CD14-positive monocyte (primary cell): ENCODE results near the gene KLHL42. TPM values are rescaled to one million over a fixed set of nuclear protein-coding genes. Genes with fewer than 3 reads are reported as not detected.

Experiments
- DNase-seq, 3 donors: peaks; one replicate each; pipeline ENCODE4 v3.0.0-alpha.2; 2011 to 2022
- H2AFZ ChIP-seq: 2 replicates; pipeline ENCODE4 v1.6.0; 2012; ENCODE audit warnings: mild to moderate bottlenecking, low read depth, low read length, inconsistent platforms; ENCODE audit not compliant: insufficient read depth, poor library complexity, severe bottlenecking
- H3K27ac ChIP-seq, 2 donors: 1 replicate in 1 of 2; 2 replicates in 1 of 2; pipeline ENCODE4 v1.5.1; 2012 to 2013; ENCODE audit warnings: low read length in 2 of 2, control low read depth in 1 of 2, inconsistent platforms in 1 of 2, low read depth in 1 of 2, mild to moderate bottlenecking in 1 of 2
- H3K27me3 ChIP-seq, 2 donors: one replicate each; pipeline versions ENCODE4 v1.6.0 to v1.6.1; 2011 to 2013; ENCODE audit warnings: low read length in 2 of 2; ENCODE audit not compliant: control insufficient read depth in 2 of 2, insufficient read depth in 2 of 2
- H3K36me3 ChIP-seq, 2 donors: replicated peaks in 1 of 2; 1 replicate in 1 of 2; 2 replicates in 1 of 2; pipeline versions ENCODE4 v1.5.1 to v1.6.1; 2012 to 2013; ENCODE audit warnings: low read length in 2 of 2, control low read depth in 1 of 2, inconsistent platforms in 1 of 2, mild to moderate bottlenecking in 1 of 2; ENCODE audit not compliant: insufficient read depth in 2 of 2, control insufficient read depth in 1 of 2
- H3K4me1 ChIP-seq, 2 donors: 1 replicate in 1 of 2; 2 replicates in 1 of 2; pipeline versions ENCODE4 v1.5.1 to v1.6.1; 2012 to 2013; ENCODE audit warnings: low read length in 2 of 2, control low read depth in 1 of 2, inconsistent platforms in 1 of 2, mild to moderate bottlenecking in 1 of 2, moderate library complexity in 1 of 2; ENCODE audit not compliant: insufficient read depth in 2 of 2, control insufficient read depth in 1 of 2
- H3K4me2 ChIP-seq: replicated peaks from 2 replicates; pipeline ENCODE3; 2012; ENCODE audit warnings: low read length, moderate library complexity, mild to moderate bottlenecking; ENCODE audit not compliant: poor library complexity, severe bottlenecking; ENCODE audit errors: extremely low read depth
- H3K4me3 ChIP-seq, 3 experiments: fragments of 200-600 bp in 1 of 3; sonication (generic) in 1 of 3; replicated peaks in 1 of 3; 1 replicate in 2 of 3; 2 replicates in 1 of 3; pipeline ENCODE4 v1.5.1; 2011 to 2013; ENCODE audit warnings: low read length in 3 of 3, mild to moderate bottlenecking in 3 of 3, control low read depth in 2 of 3, low read depth in 2 of 3, inconsistent platforms in 1 of 3, moderate library complexity in 1 of 3
- H3K79me2 ChIP-seq: 2 replicates; pipeline ENCODE4 v1.6.0; 2012; ENCODE audit warnings: mild to moderate bottlenecking, control low read depth, inconsistent platforms, low read length, moderate library complexity; ENCODE audit not compliant: insufficient read depth
- H3K9ac ChIP-seq: 2 replicates; pipeline ENCODE4 v1.6.0; 2017; ENCODE audit warnings: low read length, mild to moderate bottlenecking; ENCODE audit not compliant: insufficient read depth, poor library complexity, severe bottlenecking
- H3K9me3 ChIP-seq, 2 donors: replicated peaks in 1 of 2; 1 replicate in 1 of 2; 2 replicates in 1 of 2; pipeline versions ENCODE4 v1.5.1 to v1.6.1; 2012 to 2013; ENCODE audit warnings: low read length in 2 of 2, control low read depth in 1 of 2; ENCODE audit not compliant: control insufficient read depth in 1 of 2, insufficient read depth in 1 of 2
- H4K20me1 ChIP-seq: 2 replicates; pipeline ENCODE4 v1.6.0; 2012; ENCODE audit warnings: mild to moderate bottlenecking, low read length, control low read depth, moderate library complexity; ENCODE audit not compliant: insufficient read depth
- H3K27ac Mint-ChIP-seq, 7 donors: one replicate each; pipeline ENCODE4 v1.8.0; 2020; ENCODE audit warnings: mild to moderate bottlenecking in 7 of 7, mixed read lengths in 7 of 7, moderate library complexity in 6 of 7, inconsistent platforms in 2 of 7
- H3K27me3 Mint-ChIP-seq, 3 donors: one replicate each; pipeline ENCODE4 v1.8.0; 2021 to 2022; ENCODE audit warnings: low read depth in 3 of 3, mild to moderate bottlenecking in 3 of 3, mixed read lengths in 3 of 3, moderate library complexity in 3 of 3, inconsistent platforms in 1 of 3
- H3K36me3 Mint-ChIP-seq, 2 donors: one replicate each; pipeline ENCODE4 v1.8.0; 2020; ENCODE audit warnings: mixed read lengths in 2 of 2, inconsistent platforms in 1 of 2, mild to moderate bottlenecking in 1 of 2
- H3K4me1 Mint-ChIP-seq: one replicate; pipeline ENCODE4 v1.8.0; 2020; ENCODE audit warnings: mild to moderate bottlenecking, mixed read lengths
- H3K4me3 Mint-ChIP-seq, 2 donors: one replicate each; pipeline ENCODE4 v1.8.0; 2020; ENCODE audit warnings: mild to moderate bottlenecking in 2 of 2, mixed read lengths in 2 of 2, moderate library complexity in 1 of 2
- H3K9me3 Mint-ChIP-seq, 7 donors: one replicate each; pipeline ENCODE4 v1.8.0; 2020 to 2022; ENCODE audit warnings: mixed read lengths in 7 of 7, mild to moderate bottlenecking in 6 of 7, moderate library complexity in 6 of 7, inconsistent platforms in 2 of 7
- whole genome bisulfite sequencing: methylation state at CpG from one replicate; pipeline ENCODE4 v1.1.5; 2013; ENCODE audit warnings: missing lambda C conversion rate; ENCODE audit not compliant: insufficient coverage; 5-methylcytosine and 5-hydroxymethylcytosine counted together
- intact Hi-C, 2 donors: fragments of 100-400 bp; cut with micrococcal nuclease; formaldehyde crosslinking; loops; one replicate each; pipeline versions ENCODE4 v1.15.0 to v1.15.1; 2023
- polyA plus RNA-seq, 3 donors: library from polyadenylated mRNA; depleted of rRNA in 1 of 3; unstranded in 2 of 3; stranded (reverse) in 1 of 3; fragments of 300-500 nt in 2 of 3; fragments of >200 nt in 1 of 3; fragmentation: Illumina TruSeq in 2 of 3; gene quantifications; 1 replicate in 2 of 3; 2 replicates in 1 of 3; pipeline ENCODE4 v1.2.3, GENCODE V29; 2012 to 2021
- TF ChIP-seq, protein P1 (sequence below): fragments of 200-600 bp; IDR thresholded peaks from one replicate; pipeline ENCODE4 v1.8.0; 2022; ENCODE audit warnings: antibody characterized with exemption, mild to moderate bottlenecking

The KLHL42 gene
- polyA plus RNA-seq, 3 donors: 4.1 to 9.9 (median 7.5) TPM

GRCh38 chr12:27808841-27809240 is 28.8 kb downstream of the KLHL42 start:
- Histone ChIP-seq H3K79me2 (no peaks in the 10 kb centered on the region), H4K20me1 (no peaks in the 10 kb centered on the region), H3K27ac (no peak overlapping the region), H3K4me1 (peaks cover 4 to 7% of the 10 kb centered on the region in 2 donors), H3K4me3 (no peak overlapping the region), H3K9ac (no peak overlapping the region), H3K27me3 (no peaks in the 10 kb centered on the region), H2AFZ (no peak overlapping the region), H3K9me3 (no peaks in the 10 kb centered on the region), H3K36me3 (no peaks in the 10 kb centered on the region), H3K4me2 (no peak overlapping the region)
- H3K36me3 Mint-ChIP-seq: no peaks in the 10 kb centered on the region
- intact Hi-C loops: no loop called here
- TF ChIP-seq, protein P1, sequence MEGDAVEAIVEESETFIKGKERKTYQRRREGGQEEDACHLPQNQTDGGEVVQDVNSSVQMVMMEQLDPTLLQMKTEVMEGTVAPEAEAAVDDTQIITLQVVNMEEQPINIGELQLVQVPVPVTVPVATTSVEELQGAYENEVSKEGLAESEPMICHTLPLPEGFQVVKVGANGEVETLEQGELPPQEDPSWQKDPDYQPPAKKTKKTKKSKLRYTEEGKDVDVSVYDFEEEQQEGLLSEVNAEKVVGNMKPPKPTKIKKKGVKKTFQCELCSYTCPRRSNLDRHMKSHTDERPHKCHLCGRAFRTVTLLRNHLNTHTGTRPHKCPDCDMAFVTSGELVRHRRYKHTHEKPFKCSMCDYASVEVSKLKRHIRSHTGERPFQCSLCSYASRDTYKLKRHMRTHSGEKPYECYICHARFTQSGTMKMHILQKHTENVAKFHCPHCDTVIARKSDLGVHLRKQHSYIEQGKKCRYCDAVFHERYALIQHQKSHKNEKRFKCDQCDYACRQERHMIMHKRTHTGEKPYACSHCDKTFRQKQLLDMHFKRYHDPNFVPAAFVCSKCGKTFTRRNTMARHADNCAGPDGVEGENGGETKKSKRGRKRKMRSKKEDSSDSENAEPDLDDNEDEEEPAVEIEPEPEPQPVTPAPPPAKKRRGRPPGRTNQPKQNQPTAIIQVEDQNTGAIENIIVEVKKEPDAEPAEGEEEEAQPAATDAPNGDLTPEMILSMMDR: no peak
- WGBS: 78% methylated on average over 5 of the region's 6 CpGs
- H3K4me1 Mint-ChIP-seq: peaks cover 13% of the 10 kb centered on the region
- H3K4me3 Mint-ChIP-seq: no peak overlapping the region
- no peak overlapping the region for H3K27ac Mint-ChIP-seq
- peaks cover 0 to 7% (median 0%) of the 10 kb centered on the region in 7 donors for H3K9me3 Mint-ChIP-seq
- DNase-seq: no peak
- H3K27me3 Mint-ChIP-seq: peaks cover 0 to 6% (median 1%) of the 10 kb centered on the region in 3 donors

GRCh38 chr12:27810756-27811155 is 30.7 kb downstream of the KLHL42 start:
- Histone ChIP-seq H4K20me1 (no peaks in the 10 kb centered on the region), H2AFZ (no peak overlapping the region), H3K27me3 (no peaks in the 10 kb centered on the region), H3K27ac (no peak overlapping the region), H3K4me1 (peaks cover 0 to 3% of the 10 kb centered on the region in 2 donors), H3K4me2 (no peak overlapping the region), H3K36me3 (no peaks in the 10 kb centered on the region), H3K9ac (no peak overlapping the region), H3K79me2 (no peaks in the 10 kb centered on the region), H3K4me3 (no peak overlapping the region), H3K9me3 (no peaks in the 10 kb centered on the region)
- TF ChIP-seq, protein P1: no peak
- Mint-ChIP-seq H3K27me3 (peaks cover 0 to 6% (median 1%) of the 10 kb centered on the region in 3 donors), H3K36me3 (no peaks in the 10 kb centered on the region), H3K4me1 (peaks cover 12% of the 10 kb centered on the region), H3K27ac (no peak overlapping the region), H3K4me3 (no peak overlapping the region), H3K9me3 (peaks cover 0 to 3% (median 0%) of the 10 kb centered on the region in 7 donors)
- intact Hi-C loops: no loop called here
- WGBS: 95% methylated on average over 3 of the region's 4 CpGs
- no peak for DNase-seq
